Right renal cortex interstitium (tissue), 3 donors: ENCODE measurements around the gene HSD11B1L. TPM values are rescaled to one million over a fixed set of nuclear protein-coding genes. Genes with fewer than 3 reads are reported as not detected.
"Not testable (repeated sequence)": the region's sequence is repeated elsewhere in the genome, so short reads cannot be mapped to it uniquely, and the experiment has no call there.

Experiments used
- DNase-seq, 3 donors: peaks; one replicate each; pipeline ENCODE4 v3.0.0-alpha.2; 2013; ENCODE audit warnings: low read depth in 3 of 3, low spot score in 2 of 3
- polyA plus RNA-seq, 3 donors: library from polyadenylated mRNA; unstranded; fragments of 120-200 nt; gene quantifications; one replicate each; pipeline ENCODE4 v1.2.1, GENCODE V29; 2013; ENCODE audit not compliant: insufficient read length in 3 of 3

HSD11B1L gene
- polyA plus RNA-seq, 3 donors: 6.8 to 10.2 (median 8.0) TPM

DNA sequence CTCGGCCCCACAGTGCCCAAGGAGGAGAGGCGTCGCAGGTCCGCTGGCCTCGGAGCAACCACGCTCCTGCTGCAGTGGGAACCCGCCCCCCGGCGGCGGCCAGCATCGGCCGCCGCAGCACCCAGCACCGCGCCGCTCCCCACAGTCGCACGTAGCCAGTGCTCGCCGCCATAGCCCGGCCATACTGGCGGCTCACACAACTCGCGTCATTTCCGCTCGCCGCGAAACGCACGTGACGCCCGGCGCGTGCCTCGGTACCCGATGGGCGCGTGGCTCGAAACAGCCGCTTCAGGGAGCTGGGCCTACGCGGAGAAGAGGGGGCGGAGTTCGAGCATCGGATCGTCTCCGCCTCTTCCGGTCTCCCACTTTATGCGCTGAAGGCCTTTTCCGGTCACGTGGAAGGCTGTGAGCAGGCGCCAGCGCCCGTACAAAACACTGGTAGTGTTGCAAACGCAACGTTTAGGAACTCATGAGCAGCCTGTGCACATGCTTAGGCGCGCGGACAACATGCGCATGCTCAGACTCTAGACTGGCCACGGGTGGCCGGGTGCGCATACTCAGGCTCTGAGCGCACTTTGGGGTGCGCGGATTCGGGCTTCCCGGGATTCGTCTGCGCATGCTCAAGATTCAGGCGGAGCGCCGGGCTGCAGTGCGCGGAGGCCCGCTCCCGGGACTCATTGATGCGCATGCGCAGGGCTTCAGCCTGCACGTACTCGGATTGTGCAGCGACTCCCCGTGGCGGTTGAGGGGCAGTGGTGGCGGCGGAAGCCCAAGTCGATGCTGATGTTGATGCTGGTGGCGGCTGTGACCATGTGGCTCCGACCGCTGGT lies 39.3 kb downstream of the HSD11B1L start, which contains the start of the genes CATSPERD and LONP1:
CATSPERD (plus strand) TSS at position 677 of the 830 bp plus-strand sequence; CDS start at position 778, 101 bp downstream.
LONP1 (minus strand) TSS at position 186 of the 830 bp plus-strand sequence; CDS start at position 172, 14 bp downstream.
- peak; percentile 98 to 99 (median 98) for DNase-seq

- DNase-seq: no peak
Observed at GRCh38 chr19:5727453-5728050, 46.7 kb downstream of the HSD11B1L start.

DNA sequence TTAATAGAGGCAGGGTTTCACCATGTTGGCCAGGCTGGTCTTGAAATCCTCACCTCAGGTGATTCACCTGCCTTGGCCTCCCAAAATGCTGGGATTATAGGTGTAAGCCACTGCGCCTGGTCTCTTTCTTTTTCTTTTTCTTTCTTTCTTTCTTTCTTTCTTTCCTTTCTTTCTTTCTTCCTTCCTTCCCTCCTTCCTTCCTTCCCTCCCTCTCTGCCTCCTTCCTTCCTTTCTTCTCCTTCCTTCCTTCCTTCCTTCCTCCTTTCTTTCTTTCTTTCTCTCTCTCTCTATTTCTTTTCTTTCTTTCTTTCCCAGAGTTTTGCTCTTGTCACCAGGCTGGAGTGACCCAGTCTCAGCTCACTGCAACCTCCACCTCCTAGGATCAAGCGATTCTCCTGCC lies 52.3 kb downstream of the HSD11B1L start:
- DNase-seq: not testable (repeated sequence)

Other genes with a start within 250 kb of the HSD11B1L start
- not detected for gene ZNRF4, start 225.6 kb upstream of the HSD11B1L start, polyA plus RNA-seq
- under 1 TPM; 0.10 to 0.82 (median 0.38) TPM for gene TINCR, start 113.1 kb upstream of the HSD11B1L start, polyA plus RNA-seq
- 10 to 100 TPM; 60.0 to 84.7 (median 64.6) TPM for gene SAFB2, start 58.3 kb upstream of the HSD11B1L start, polyA plus RNA-seq
- gene SAFB, start 57.9 kb upstream of the HSD11B1L start, polyA plus RNA-seq: 100 to 1,000 TPM; 128 to 150 (median 134) TPM
- gene MICOS13, start 511 bp upstream of the HSD11B1L start, polyA plus RNA-seq: 10 to 100 TPM; 26.2 to 35.6 (median 27.7) TPM
- 100 to 1,000 TPM; 492 to 592 (median 586) TPM for gene RPL36, start 9.3 kb downstream of the HSD11B1L start, polyA plus RNA-seq
- 10 to 100 TPM; 46.5 to 50.4 (median 47.9) TPM for gene LONP1, start 39.1 kb downstream of the HSD11B1L start, polyA plus RNA-seq
- not detected for gene CATSPERD, start 39.6 kb downstream of the HSD11B1L start, polyA plus RNA-seq
- 1 to 10 TPM; 1.2 to 1.8 (median 1.3) TPM for gene PRR22, start 103.7 kb downstream of the HSD11B1L start, polyA plus RNA-seq
- 10 to 100 TPM; 18.4 to 22.1 (median 20.9) TPM for gene DUS3L, start 110.1 kb downstream of the HSD11B1L start, polyA plus RNA-seq
- 1 to 10 TPM; 1.8 to 2.2 (median 2.0) TPM for gene NRTN, start 124.0 kb downstream of the HSD11B1L start, polyA plus RNA-seq
- gene FUT6, start 158.7 kb downstream of the HSD11B1L start, polyA plus RNA-seq: 10 to 100 TPM in 1 of 3 donors, 1 to 10 TPM in 2; 6.2 to 10.6 (median 8.9) TPM
- under 1 TPM; 0.26 to 0.64 (median 0.40) TPM for gene FUT3, start 170.4 kb downstream of the HSD11B1L start, polyA plus RNA-seq
- gene FUT5, start 189.5 kb downstream of the HSD11B1L start, polyA plus RNA-seq: under 1 TPM in 2 of 3 donors, not detected in 1; 0.11 to 0.17 TPM
- 100 to 1,000 TPM; 123 to 160 (median 138) TPM for gene NDUFA11, start 222.8 kb downstream of the HSD11B1L start, polyA plus RNA-seq
- gene VMAC, start 223.8 kb downstream of the HSD11B1L start, polyA plus RNA-seq: 1 to 10 TPM; 4.4 to 4.7 (median 4.5) TPM
- gene CAPS, start 233.2 kb downstream of the HSD11B1L start, polyA plus RNA-seq: 10 to 100 TPM; 15.6 to 28.0 (median 23.4) TPM